H1 (cell line): Measurements from ENCODE around the gene PTPN3. TPM values are rescaled to one million over a fixed set of nuclear protein-coding genes. Genes with fewer than 3 reads are reported as not detected.

Experiments used
- CTCF ChIA-PET: fragments of 300-600 bp; sonication (Branson Sonifier 250); formaldehyde crosslinking; loops from one replicate; lab custom pipeline; 2021; ENCODE audit not compliant: partially characterized antibody; lab: Charles Lee
- POLR2A ChIA-PET: fragments of 300-600 bp; sonication (Branson Sonifier 250); formaldehyde crosslinking; loops from one replicate; lab custom pipeline; 2021; ENCODE audit warnings: inconsistent platforms; ENCODE audit not compliant: partially characterized antibody; lab: Charles Lee
- DNase-seq, 2 experiments: peaks; one replicate each; pipeline versions ENCODE4 v3.0.0 to v3.0.0-alpha.2; 2010 to 2022; ENCODE audit warnings: low spot score in 2 of 2, low read depth in 1 of 2, mixed read lengths in 1 of 2
- FAIRE-seq: peaks from 2 replicates; lab custom pipeline; 2011; peaks lifted over from hg19 to GRCh38; lab: Jason Lieb, UNC
- H2AFZ ChIP-seq: 2 replicates; pipeline ENCODE4 v1.8.1; 2012; ENCODE audit warnings: low read length, inconsistent platforms
- H2AK5ac ChIP-seq: 2 replicates; pipeline ENCODE4 v1.6.1; 2013; ENCODE audit warnings: low read depth, low read length
- H2BK120ac ChIP-seq: replicated peaks from 2 replicates; pipeline ENCODE3; 2013; ENCODE audit warnings: low read depth, low read length, inconsistent platforms
- H2BK12ac ChIP-seq: 2 replicates; pipeline ENCODE4 v1.6.1; 2013; ENCODE audit warnings: low read depth, low read length
- H2BK15ac ChIP-seq: 2 replicates; pipeline ENCODE4 v1.6.1; 2013; ENCODE audit warnings: low read length
- H2BK20ac ChIP-seq: 2 replicates; pipeline ENCODE4 v1.6.1; 2013; ENCODE audit warnings: low read length
- H2BK5ac ChIP-seq: 2 replicates; pipeline ENCODE4 v1.6.1; 2013; ENCODE audit warnings: low read depth, low read length
- H3K14ac ChIP-seq: 2 replicates; pipeline ENCODE4 v1.6.1; 2013; ENCODE audit warnings: inconsistent platforms; ENCODE audit not compliant: insufficient read length
- H3K18ac ChIP-seq: 2 replicates; pipeline ENCODE4 v1.6.1; 2013; ENCODE audit warnings: low read length; ENCODE audit errors: extremely low read depth
- H3K23ac ChIP-seq: 2 replicates; pipeline ENCODE4 v1.6.1; 2013; ENCODE audit warnings: inconsistent platforms; ENCODE audit not compliant: insufficient read length
- H3K23me2 ChIP-seq: 2 replicates; pipeline ENCODE4 v1.6.1; 2013; ENCODE audit warnings: low read depth, low read length
- H3K27ac ChIP-seq: 2 replicates; pipeline ENCODE4 v1.6.1; 2011; ENCODE audit warnings: low read depth, low read length, inconsistent platforms
- H3K27me3 ChIP-seq, 4 experiments: replicated peaks in 1 of 4; 1 replicate in 1 of 4; 2 replicates in 3 of 4; pipeline versions ENCODE4 v1.6.1 to v1.8.1; 2011 to 2013; ENCODE audit warnings: low read length in 3 of 4, mild to moderate bottlenecking in 3 of 4, inconsistent platforms in 2 of 4, mixed read lengths in 2 of 4, moderate library complexity in 1 of 4; ENCODE audit not compliant: control insufficient read depth in 3 of 4, insufficient read depth in 3 of 4; ENCODE audit errors: extremely low read depth in 1 of 4
- H3K36me3 ChIP-seq, 4 experiments: 2 replicates each; pipeline versions ENCODE4 v1.6.1 to v1.8.1; 2011 to 2013; ENCODE audit warnings: mild to moderate bottlenecking in 4 of 4, low read length in 3 of 4, moderate library complexity in 2 of 4, control low read depth in 1 of 4, inconsistent platforms in 1 of 4; ENCODE audit not compliant: insufficient read depth in 4 of 4, control insufficient read depth in 2 of 4
- H3K4ac ChIP-seq: replicated peaks from 2 replicates; pipeline ENCODE3; 2013; ENCODE audit warnings: low read length, low read depth, mixed read lengths, inconsistent platforms; ENCODE audit not compliant: insufficient read length
- H3K4me1 ChIP-seq, 4 experiments: replicated peaks in 1 of 4; 1 replicate in 1 of 4; 2 replicates in 3 of 4; pipeline versions ENCODE4 v1.6.1 to v1.8.1; 2011 to 2013; ENCODE audit warnings: low read length in 3 of 4, inconsistent platforms in 2 of 4, mixed read lengths in 1 of 4; ENCODE audit not compliant: insufficient read depth in 4 of 4, control insufficient read depth in 3 of 4
- H3K4me2 ChIP-seq, 2 experiments: 2 replicates each; pipeline versions ENCODE4 v1.6.1 to v1.8.1; 2011 to 2013; ENCODE audit warnings: low read depth in 2 of 2, low read length in 2 of 2, control low read depth in 1 of 2, inconsistent platforms in 1 of 2, mild to moderate bottlenecking in 1 of 2; ENCODE audit not compliant: insufficient read depth in 1 of 2
- H3K4me3 ChIP-seq, 4 experiments: fragments of 200-600, 300-600 bp in 1 of 4; sonication (generic), shearing (Covaris generic), sonication (Bioruptor Twin) in 1 of 4; 2 replicates each; pipeline versions ENCODE4 v1.5.1 to v1.8.1; 2011 to 2016; ENCODE audit warnings: low read length in 4 of 4, low read depth in 3 of 4, control low read depth in 2 of 4, inconsistent platforms in 2 of 4, mild to moderate bottlenecking in 2 of 4, mixed read lengths in 1 of 4, moderate library complexity in 1 of 4; ENCODE audit not compliant: insufficient read depth in 2 of 4; ENCODE audit errors: extremely low read depth in 1 of 4
- H3K56ac ChIP-seq: replicated peaks from 2 replicates; pipeline ENCODE3; 2013; ENCODE audit warnings: low read depth, mild to moderate bottlenecking, mixed read lengths, low read length, inconsistent platforms; ENCODE audit not compliant: insufficient read length
- H3K79me1 ChIP-seq: 2 replicates; pipeline ENCODE4 v1.6.1; 2013; ENCODE audit warnings: low read depth, low read length, control low read depth
- H3K79me2 ChIP-seq, 2 experiments: 2 replicates each; pipeline versions ENCODE4 v1.6.1 to v1.8.1; 2012 to 2013; ENCODE audit warnings: low read length in 2 of 2, mild to moderate bottlenecking in 2 of 2, inconsistent platforms in 1 of 2; ENCODE audit not compliant: insufficient read depth in 2 of 2, control insufficient read depth in 1 of 2
- H3K9ac ChIP-seq, 4 experiments: replicated peaks in 1 of 4; 1 replicate in 1 of 4; 2 replicates in 3 of 4; pipeline versions ENCODE4 v1.6.1 to v1.8.1; 2011 to 2013; ENCODE audit warnings: low read depth in 3 of 4, low read length in 3 of 4, control low read depth in 2 of 4, mild to moderate bottlenecking in 2 of 4, moderate library complexity in 2 of 4, inconsistent platforms in 1 of 4; ENCODE audit errors: extremely low read depth in 1 of 4
- H3K9me3 ChIP-seq, 2 experiments: 2 replicates each; pipeline versions ENCODE4 v1.6.1 to v1.8.1; 2012 to 2013; ENCODE audit warnings: mild to moderate bottlenecking in 2 of 2, moderate library complexity in 2 of 2, control low read depth in 1 of 2, inconsistent platforms in 1 of 2, low read depth in 1 of 2, low read length in 1 of 2, mixed read lengths in 1 of 2; ENCODE audit not compliant: insufficient read depth in 2 of 2
- H4K20me1 ChIP-seq, 2 experiments: replicated peaks in 1 of 2; 2 replicates each; pipeline versions ENCODE3 to v1.8.1; 2011 to 2013; ENCODE audit warnings: inconsistent platforms in 2 of 2, low read length in 2 of 2, mild to moderate bottlenecking in 1 of 2; ENCODE audit not compliant: insufficient read depth in 2 of 2, control insufficient read depth in 1 of 2
- H4K5ac ChIP-seq: 2 replicates; pipeline ENCODE4 v1.6.1; 2013; ENCODE audit warnings: low read length, low read depth, mixed read lengths, inconsistent platforms; ENCODE audit not compliant: insufficient read length
- H4K8ac ChIP-seq: 2 replicates; pipeline ENCODE4 v1.8.0; 2013; ENCODE audit warnings: mild to moderate bottlenecking, moderate library complexity, low read length, inconsistent platforms; ENCODE audit not compliant: insufficient read depth; ENCODE audit errors: extremely low read depth
- H4K91ac ChIP-seq: replicated peaks from 2 replicates; pipeline ENCODE3; 2013; ENCODE audit warnings: low read length, mixed read lengths, inconsistent platforms; ENCODE audit not compliant: insufficient read length
- CEBPB ChIP-seq: IDR thresholded peaks from 2 replicates; pipeline ENCODE4 v1.6.1; 2012; ENCODE audit warnings: low read depth, low read length
- HDAC2 ChIP-seq, 2 experiments: fragments of 300-600 bp in 1 of 2; sonication (generic) in 1 of 2; IDR thresholded peaks; 2 replicates each; pipeline ENCODE4 v1.6.1; 2011 to 2012; ENCODE audit warnings: low read depth in 2 of 2, low read length in 2 of 2, mild to moderate bottlenecking in 2 of 2, moderate library complexity in 2 of 2, borderline replicate concordance in 1 of 2, inconsistent platforms in 1 of 2
- WGBS, 2 experiments: shearing (Covaris generic) in 1 of 2; methylation state at CpG; one replicate each; pipeline versions ENCODE4 v1.1.6 to v1.1.7; 2013 to 2015; ENCODE audit warnings: low lambda C conversion rate in 2 of 2, mixed read lengths in 2 of 2, inconsistent platforms in 1 of 2, low coverage in 1 of 2, missing lambda C conversion rate in 1 of 2; ENCODE audit not compliant: insufficient replicate concordance in 2 of 2, insufficient coverage in 1 of 2, insufficient read length in 1 of 2; ENCODE audit errors: extremely low coverage in 1 of 2, missing lambda C conversion rate in 1 of 2; 5-methylcytosine and 5-hydroxymethylcytosine counted together
- long read RNA-seq, 2 experiments: library from RNA in 1 of 2; library from capped mRNA in 1 of 2; stranded (forward); transcript quantifications; one replicate each; pipeline ENCODE4 v2.0.0, GENCODE V29; 2021; ENCODE audit warnings: inconsistent platforms in 1 of 2
- polyA minus RNA-seq, 3 experiments: library from RNA; depleted of rRNA, polyadenylated mRNA; stranded (reverse); fragments of >200 nt; gene quantifications; 1 replicate in 2 of 3; 2 replicates in 1 of 3; pipeline ENCODE4 v1.2.3, GENCODE V29; 2011
- polyA plus RNA-seq, 7 experiments: library from polyadenylated mRNA; depleted of rRNA in 3 of 7; stranded (reverse) in 5 of 7; unstranded in 2 of 7; fragments of >200 nt in 5 of 7; fragments of 200-250 nt in 2 of 7; gene quantifications; 1 replicate in 5 of 7; 2 replicates in 1 of 7; 4 replicates in 1 of 7; pipeline versions ENCODE4 v1.2.1 to v1.2.3, GENCODE V29; 2011 to 2013; ENCODE audit warnings: missing spikeins in 2 of 7, mixed read lengths in 2 of 7
- total RNA-seq: library from RNA; stranded (reverse); fragmentation: NEBNext Ultra II Directional; extraction: Animal tissue kit (Norgen Biotek cat#: 25700); gene quantifications from 2 replicates; pipeline ENCODE4 v1.2.1, GENCODE V29; 2021

PTPN3 gene, protein sequence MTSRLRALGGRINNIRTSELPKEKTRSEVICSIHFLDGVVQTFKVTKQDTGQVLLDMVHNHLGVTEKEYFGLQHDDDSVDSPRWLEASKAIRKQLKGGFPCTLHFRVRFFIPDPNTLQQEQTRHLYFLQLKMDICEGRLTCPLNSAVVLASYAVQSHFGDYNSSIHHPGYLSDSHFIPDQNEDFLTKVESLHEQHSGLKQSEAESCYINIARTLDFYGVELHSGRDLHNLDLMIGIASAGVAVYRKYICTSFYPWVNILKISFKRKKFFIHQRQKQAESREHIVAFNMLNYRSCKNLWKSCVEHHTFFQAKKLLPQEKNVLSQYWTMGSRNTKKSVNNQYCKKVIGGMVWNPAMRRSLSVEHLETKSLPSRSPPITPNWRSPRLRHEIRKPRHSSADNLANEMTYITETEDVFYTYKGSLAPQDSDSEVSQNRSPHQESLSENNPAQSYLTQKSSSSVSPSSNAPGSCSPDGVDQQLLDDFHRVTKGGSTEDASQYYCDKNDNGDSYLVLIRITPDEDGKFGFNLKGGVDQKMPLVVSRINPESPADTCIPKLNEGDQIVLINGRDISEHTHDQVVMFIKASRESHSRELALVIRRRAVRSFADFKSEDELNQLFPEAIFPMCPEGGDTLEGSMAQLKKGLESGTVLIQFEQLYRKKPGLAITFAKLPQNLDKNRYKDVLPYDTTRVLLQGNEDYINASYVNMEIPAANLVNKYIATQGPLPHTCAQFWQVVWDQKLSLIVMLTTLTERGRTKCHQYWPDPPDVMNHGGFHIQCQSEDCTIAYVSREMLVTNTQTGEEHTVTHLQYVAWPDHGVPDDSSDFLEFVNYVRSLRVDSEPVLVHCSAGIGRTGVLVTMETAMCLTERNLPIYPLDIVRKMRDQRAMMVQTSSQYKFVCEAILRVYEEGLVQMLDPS
- total RNA-seq (3.7 TPM in 2 replicates), polyA plus RNA-seq (2011; rRNA removed) (2.0 and 2.9 TPM in 2 replicates), polyA minus RNA-seq (2011; rRNA and poly(A)+ RNA removed) (4.6 and 5.2 TPM in 2 replicates)
- polyA plus RNA-seq (2011; cell fraction: cytosol; rRNA removed) = 2.7 TPM
- 3.7 TPM for polyA plus RNA-seq (2011; cell fraction: nucleus; rRNA removed)
- 2.3 to 3.2 TPM (median 2.7 TPM) in 4 replicates for polyA plus RNA-seq (2012, experiment 1 of 2)
- 0.28 TPM for polyA plus RNA-seq (2012, experiment 2 of 2)
- 1.9 TPM for polyA plus RNA-seq (2013, experiment 1 of 2)
- 1.8 TPM for polyA plus RNA-seq (2013, experiment 2 of 2)
- 1.3 TPM for polyA minus RNA-seq (2011; cell fraction: cytosol; rRNA and poly(A)+ RNA removed)
- 5.7 TPM for polyA minus RNA-seq (2011; cell fraction: nucleus; rRNA and poly(A)+ RNA removed)
- long read RNA-seq, experiment 1, partial matches to known transcripts = 2 of 3 reads
- long read RNA-seq, experiment 1, other reads (novel, unspliced or antisense) = 1 of 3 reads
- long read RNA-seq, experiment 2, partial matches to known transcripts = 0 of 1 reads
- long read RNA-seq, experiment 2, other reads (novel, unspliced or antisense) = 1 of 1 reads

DNA sequence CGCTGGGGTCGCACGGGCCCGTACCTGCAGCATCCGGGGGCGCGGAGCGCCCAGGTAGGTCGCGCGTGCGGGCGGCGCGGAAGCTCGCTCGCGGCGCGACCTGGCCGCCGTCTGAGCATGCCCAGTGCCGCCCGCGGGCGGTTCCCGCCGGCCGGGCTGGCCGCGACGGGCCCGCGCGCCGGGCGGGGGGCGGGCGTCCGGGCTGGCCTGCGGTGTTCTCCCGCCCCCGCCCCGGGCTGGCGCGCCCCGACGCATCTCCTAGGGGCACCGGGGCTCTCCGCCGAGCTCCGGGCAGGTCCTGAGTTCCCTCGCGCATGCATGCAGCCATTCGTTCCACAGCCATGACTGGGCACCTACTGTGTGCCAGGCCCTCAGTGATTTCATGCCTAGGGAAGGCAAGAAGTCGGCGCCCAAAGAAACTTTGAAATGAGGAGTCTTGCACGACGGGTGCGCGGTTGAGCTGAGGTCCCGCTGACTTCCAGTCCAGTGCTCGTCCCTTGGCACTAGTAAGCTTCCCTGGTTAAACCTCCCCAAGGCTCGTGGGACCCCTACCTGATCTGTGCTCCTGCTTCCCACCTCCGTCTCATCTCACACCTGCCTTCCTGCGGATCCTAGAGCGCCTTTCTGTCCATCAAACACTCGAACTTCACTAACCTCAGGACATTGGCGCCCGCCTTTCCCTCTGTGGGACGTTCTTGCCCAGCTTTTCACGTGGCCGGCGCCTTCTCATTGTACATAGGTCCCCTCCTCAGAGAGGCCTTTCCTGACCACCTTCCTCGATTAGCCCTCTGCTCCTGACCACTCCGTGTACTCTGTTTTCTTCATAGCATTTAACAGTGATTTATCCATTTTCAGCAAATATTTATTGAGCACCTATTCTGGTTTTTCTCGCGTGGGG lies at the start of gene PTPN3:
TSS of gene PTPN3 (minus strand) at position 113 of the 898 bp plus-strand sequence. CDS start 34,873 bp downstream, outside the sequence.
- Histone ChIP-seq H3K79me1 (no peaks in the 10 kb centered on the region; the same call in 1 of the 2 replicates), H3K4me1 (peaks cover 2 to 5% (median 4%) of the 10 kb centered on the region in 4 experiments; a peak in 6 of 7 replicates), H3K18ac (0 out of 2 replicates have a peak within 1 kb of the TSS, but pooled peaks have one; percentile 38), H3K36me3 (no peaks in the 10 kb centered on the region), H3K4me2 (peak within 1 kb of the TSS; percentile 69 to 74), H4K20me1 (peaks cover 0 to 2% of the 10 kb centered on the region in 2 experiments), H2BK20ac (peak within 1 kb of the TSS; percentile 50; the same call in 1 of the 2 replicates), H4K5ac (no peak within 1 kb of the TSS), H3K27ac (no peak within 1 kb of the TSS), H3K4ac (no peak within 1 kb of the TSS), H3K4me3 (peak within 1 kb of the TSS; percentile 47 to 72 (median 50)), H2BK5ac (no peak within 1 kb of the TSS), H3K23ac (no peak within 1 kb of the TSS), H2BK12ac (peak within 1 kb of the TSS; percentile 55; the same call in 1 of the 2 replicates), H3K9ac (peak within 1 kb of the TSS in 1 of 4 experiments; percentile 53; a peak in 1 of 7 replicates), H3K23me2 (peaks cover 10% of the 10 kb centered on the region; the same call in 1 of the 2 replicates), H2BK120ac (no peak within 1 kb of the TSS), H3K79me2 (no peaks in the 10 kb centered on the region), H3K56ac (peak within 1 kb of the TSS; percentile 48), H3K9me3 (no peaks in the 10 kb centered on the region), H2AK5ac (no peak within 1 kb of the TSS), H3K27me3 (peaks cover 25 to 47% (median 37%) of the 10 kb centered on the region in 4 experiments), H3K14ac (no peak within 1 kb of the TSS), H4K8ac (peak within 1 kb of the TSS; percentile 36), H4K91ac (peak within 1 kb of the TSS; percentile 69), H2BK15ac (peak within 1 kb of the TSS; percentile 82; the same call in 1 of the 2 replicates), H2AFZ (peak within 1 kb of the TSS; percentile 86)
- CTCF ChIA-PET = interaction anchor here (1.1 to 1.6 kb wide), 3 partner anchors 8 to 88 kb away, joined by 3 to 5 read pairs (median 3); no protein-coding TSS in a partner anchor
- DNase-seq (peak in 1 of 2 experiments; percentile 61), FAIRE-seq (no peak)
- 20% methylated on average over 35 of the region's 78 CpGs; no CpG with 5 or more reads in 1 of the 2 experiments for WGBS, 2 experiments
- POLR2A ChIA-PET = interaction anchor here (0.8 to 1.3 kb wide), 2 partner anchors 19 to 58 kb away, joined by 3 to 4 read pairs; no protein-coding TSS in a partner anchor
- TF ChIP-seq CEBPB (no peak), HDAC2 (IDR thresholded peaks at IDR 0.05; ENCODE audit: borderline replicate concordance in 1 of 2, low read depth in 2 of 2, low read length in 2 of 2) (peak in 1 of 2 experiments; percentile 51; a peak in 1 of 4 replicates)
